H1 (cell line): ENCODE results near the gene RRAS.

ENCODE experiments used
- POLR2AphosphoS5 ChIP-seq: IDR thresholded peaks from 2 replicates; pipeline ENCODE4 v1.6.1; 2011; ENCODE audit warnings: low read depth, low read length
- RFX5 ChIP-seq: IDR thresholded peaks from 2 replicates; pipeline ENCODE4 v1.6.1; 2011; ENCODE audit warnings: low read depth, low read length, improper control_type of control experiment, borderline replicate concordance
- SRF ChIP-seq: IDR thresholded peaks from 2 replicates; pipeline ENCODE4 v1.6.1; 2011; ENCODE audit warnings: mild to moderate bottlenecking, low read depth, low read length, moderate library complexity
- TAF1 ChIP-seq: IDR thresholded peaks from 2 replicates; pipeline ENCODE4 v1.6.1; 2011; ENCODE audit warnings: mild to moderate bottlenecking, low read depth, low read length
- ZNF274 ChIP-seq: IDR thresholded peaks from 2 replicates; pipeline ENCODE4 v1.7.0; 2012; ENCODE audit warnings: low read length, borderline replicate concordance; ENCODE audit errors: extremely low read depth

- TF ChIP-seq TAF1 (no peak), ZNF274 (no peak), RFX5 (no peak), POLR2AphosphoS5 (peak; percentile 35; the same call in 1 of the 2 replicates), SRF (no peak)
Observed at GRCh38 chr19:49656456-49657109, 16.6 kb upstream of the RRAS start.
